ENCODE data around the gene PGA4. TPM values are rescaled to one million over a fixed set of nuclear protein-coding genes. Genes with fewer than 3 reads are reported as not detected.
"Not testable (repeated sequence)": the region's sequence is repeated elsewhere in the genome, so short reads cannot be mapped to it uniquely, and the experiment has no call there.

PGA4 gene
- polyA plus RNA-seq, 2 of the 4 experiments (the other 2 are of a cell fraction), result not detected

DNA sequence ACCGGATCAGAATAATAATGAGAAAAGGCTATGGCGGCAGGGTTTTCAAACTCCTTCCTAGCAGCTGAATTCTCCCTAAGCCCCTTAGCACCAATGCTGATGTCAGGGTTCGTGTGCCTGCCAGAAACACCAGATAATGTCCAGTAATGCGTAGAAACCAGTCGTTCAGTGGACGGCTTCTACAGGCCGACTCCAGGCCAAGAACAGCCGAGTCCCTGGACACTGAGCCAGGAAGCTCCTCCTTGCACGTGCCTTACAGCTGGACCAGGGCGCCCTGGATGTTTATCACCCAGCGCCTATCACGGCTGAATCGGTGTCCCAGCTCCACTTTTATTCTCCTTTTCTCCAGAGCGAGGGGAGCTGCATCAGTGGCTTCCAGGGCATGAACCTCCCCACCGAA is 8.9 kb downstream of the PGA4 start:
- no CpG with 5 or more reads among the region's 15 CpGs for WGBS (ENCODE audit: missing lambda C conversion rate)
- H3K4me2 ChIP-seq; DNase-seq (ENCODE audit: low read depth in 1 of 2, low spot score in 1 of 2); ATAC-seq; H3K4me3 ChIP-seq; H3K27ac ChIP-seq; POLR2A ChIA-PET; H3K9me3 ChIP-seq; CTCF ChIA-PET; H3K4me1 ChIP-seq; FAIRE-seq: not testable (repeated sequence)

DNA sequence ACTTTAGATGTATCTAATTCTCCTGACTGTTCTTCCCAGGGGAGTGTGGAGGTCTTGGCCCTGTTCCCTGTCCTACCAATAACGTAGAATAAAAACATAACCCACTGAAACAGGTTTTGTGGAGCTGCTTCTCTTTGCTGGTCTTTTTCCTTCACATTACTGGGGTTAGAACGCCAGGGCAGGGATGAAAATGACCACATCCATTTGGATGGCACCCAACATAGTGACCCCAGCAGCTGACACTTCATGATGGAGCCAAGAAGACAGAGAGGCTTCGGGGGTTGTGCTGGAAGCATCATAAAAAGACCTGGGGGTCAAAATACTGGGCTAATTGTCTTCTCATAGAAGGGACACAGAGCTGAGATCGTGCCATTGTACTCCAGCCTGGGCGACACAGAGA is 9.4 kb downstream of the PGA4 start:
- FAIRE-seq; CTCF ChIA-PET; H3K9me3 ChIP-seq; H3K4me2 ChIP-seq; ATAC-seq; DNase-seq (ENCODE audit: low read depth in 1 of 2, low spot score in 1 of 2); H3K27ac ChIP-seq; H3K4me1 ChIP-seq; H3K4me3 ChIP-seq; POLR2A ChIA-PET: not testable (repeated sequence)
- WGBS (ENCODE audit: missing lambda C conversion rate), result 60% methylated on average over 1 of the region's 5 CpGs

DNA sequence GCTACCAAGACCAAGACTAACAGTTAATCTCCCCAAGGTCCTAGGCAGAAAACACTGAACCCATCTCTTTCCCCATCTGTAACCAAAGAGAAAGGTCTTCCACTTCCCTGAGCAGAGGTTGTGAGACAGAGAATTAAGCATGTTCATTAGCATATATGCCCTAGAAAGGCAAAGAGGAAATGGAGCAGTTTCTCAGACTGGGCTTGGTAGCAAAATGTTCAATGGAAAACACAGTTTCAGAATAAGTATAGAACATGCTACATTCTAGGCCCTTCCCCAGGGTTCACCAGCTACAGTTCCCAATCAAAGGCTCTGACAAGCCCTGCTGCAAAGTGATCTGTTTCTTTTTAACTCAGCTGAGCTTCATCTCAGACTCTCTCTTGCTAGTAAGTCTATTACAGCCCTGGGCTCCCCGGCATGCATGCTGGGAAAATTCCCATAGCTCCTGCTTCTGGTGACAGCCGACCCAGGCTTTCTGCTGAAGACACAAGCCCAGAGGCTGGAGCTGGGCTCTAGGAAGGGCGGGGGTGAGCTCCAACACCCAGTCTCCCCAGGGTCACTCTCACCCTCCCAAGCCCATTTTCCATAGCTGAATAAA is 10.5 kb downstream of the PGA4 start:
- H3K4me1 ChIP-seq; FAIRE-seq; ATAC-seq; CTCF ChIA-PET; H3K9me3 ChIP-seq; H3K27ac ChIP-seq; DNase-seq (ENCODE audit: low read depth in 1 of 2, low spot score in 1 of 2); H3K4me3 ChIP-seq; POLR2A ChIA-PET; H3K4me2 ChIP-seq: not testable (repeated sequence)
- no CpG with 5 or more reads among the region's 3 CpGs for WGBS (ENCODE audit: missing lambda C conversion rate)

DNA sequence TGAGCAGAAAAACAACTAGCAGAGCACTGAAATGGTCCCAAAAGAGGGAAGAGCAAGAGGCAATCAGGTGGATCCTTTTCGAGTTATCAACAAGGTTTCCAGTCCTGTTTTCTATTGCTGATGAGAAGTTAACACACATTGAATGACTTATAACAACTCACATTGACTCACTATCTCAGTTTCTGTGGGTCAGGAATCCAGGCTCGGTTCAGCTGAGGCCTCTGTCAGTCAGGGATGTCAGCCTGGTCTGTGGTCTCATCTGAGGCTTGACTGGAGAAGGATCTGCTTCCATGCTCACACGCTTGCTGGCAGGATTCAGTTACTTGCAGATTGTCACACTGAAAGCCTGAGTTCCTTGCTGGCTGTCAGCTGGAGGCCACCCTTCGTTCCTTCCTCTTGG is 15.0 kb downstream of the PGA4 start:
- DNase-seq (ENCODE audit: low read depth in 1 of 2, low spot score in 1 of 2); H3K4me1 ChIP-seq; CTCF ChIA-PET; H3K27ac ChIP-seq; POLR2A ChIA-PET; H3K4me2 ChIP-seq; ATAC-seq; H3K4me3 ChIP-seq; H3K9me3 ChIP-seq; FAIRE-seq: not testable (repeated sequence)
- WGBS (ENCODE audit: missing lambda C conversion rate), result no CpG with 5 or more reads among the region's 4 CpGs

DNA sequence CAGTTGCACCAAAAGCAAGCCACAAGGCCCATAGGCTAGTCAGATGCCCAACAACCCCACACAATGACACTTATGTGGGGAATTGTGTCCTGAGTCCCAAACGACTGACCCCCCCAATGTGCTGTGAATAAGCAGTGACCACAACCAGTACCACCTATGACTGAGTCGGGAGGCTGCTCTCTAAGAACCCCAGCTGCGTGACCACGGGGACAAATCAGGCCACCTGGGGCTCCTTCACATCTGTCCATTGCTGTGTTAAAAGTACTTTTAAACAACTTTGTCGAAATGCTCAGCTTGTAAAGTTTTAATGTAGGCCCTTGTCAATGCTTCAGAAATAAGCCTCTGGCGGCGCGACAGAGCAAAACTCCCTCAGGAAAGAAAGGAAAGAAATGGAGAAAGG is 18.1 kb downstream of the PGA4 start:
- H3K9me3 ChIP-seq; FAIRE-seq; H3K4me3 ChIP-seq; CTCF ChIA-PET; H3K4me1 ChIP-seq; H3K27ac ChIP-seq; H3K4me2 ChIP-seq; DNase-seq (ENCODE audit: low read depth in 1 of 2, low spot score in 1 of 2); POLR2A ChIA-PET; ATAC-seq: not testable (repeated sequence)
- 64% methylated on average over 8 of the region's 8 CpGs for WGBS (ENCODE audit: missing lambda C conversion rate)

DNA sequence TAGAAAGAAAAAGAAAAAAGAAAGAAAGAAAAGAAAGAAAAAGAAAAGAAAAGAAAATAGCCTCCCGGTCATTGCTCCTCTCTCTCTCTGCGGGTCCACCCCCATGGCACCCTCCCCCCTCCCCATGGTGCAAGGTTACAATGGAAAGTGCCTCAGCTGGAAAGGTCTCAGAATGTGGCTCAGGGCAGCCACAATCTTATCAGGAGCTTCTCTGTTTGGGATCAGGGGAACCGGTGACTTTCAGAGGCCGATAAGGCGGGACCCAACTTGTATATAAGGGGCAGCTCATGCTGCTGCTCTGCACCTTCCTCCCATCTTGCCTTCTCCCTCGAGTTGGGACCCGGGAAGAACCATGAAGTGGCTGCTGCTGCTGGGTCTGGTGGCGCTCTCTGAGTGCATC is 18.7 kb downstream of the PGA4 start, which contains the start of gene PGA5:
PGA5 (plus strand) TSS at position 301 of the 400 bp plus-strand sequence; CDS start at position 353, 52 bp downstream.
- POLR2A ChIA-PET; FAIRE-seq; H3K4me1 ChIP-seq; H3K27ac ChIP-seq; DNase-seq (ENCODE audit: low read depth in 1 of 2, low spot score in 1 of 2); H3K4me2 ChIP-seq; CTCF ChIA-PET; H3K4me3 ChIP-seq; H3K9me3 ChIP-seq: not testable (repeated sequence)
- ATAC-seq, result peak in 1 of 2 experiments; percentile 15; a peak in 2 of 6 replicates
- no CpG with 5 or more reads among the region's 8 CpGs for WGBS (ENCODE audit: missing lambda C conversion rate)

DNA sequence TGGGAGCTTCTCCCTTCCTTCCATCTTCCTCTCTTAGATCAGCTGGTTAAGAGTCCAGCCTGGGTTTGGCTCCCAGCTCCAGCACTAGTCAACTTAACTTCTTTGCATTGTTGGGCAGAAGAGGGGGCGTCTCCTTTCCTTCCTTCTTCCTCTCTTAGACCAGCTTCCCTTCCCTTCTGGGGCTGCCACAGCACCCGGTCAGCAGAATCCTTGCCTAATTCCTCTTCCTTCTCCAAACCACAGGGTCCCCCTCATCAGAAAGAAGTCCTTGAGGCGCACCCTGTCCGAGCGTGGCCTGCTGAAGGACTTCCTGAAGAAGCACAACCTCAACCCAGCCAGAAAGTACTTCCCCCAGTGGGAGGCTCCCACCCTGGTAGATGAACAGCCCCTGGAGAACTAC is 19.4 kb downstream of the PGA4 start:
- H3K4me3 ChIP-seq; POLR2A ChIA-PET; FAIRE-seq; H3K4me1 ChIP-seq; H3K27ac ChIP-seq; CTCF ChIA-PET; H3K9me3 ChIP-seq; ATAC-seq; H3K4me2 ChIP-seq; DNase-seq (ENCODE audit: low read depth in 1 of 2, low spot score in 1 of 2): not testable (repeated sequence)
- no CpG with 5 or more reads among the region's 5 CpGs for WGBS (ENCODE audit: missing lambda C conversion rate)

DNA sequence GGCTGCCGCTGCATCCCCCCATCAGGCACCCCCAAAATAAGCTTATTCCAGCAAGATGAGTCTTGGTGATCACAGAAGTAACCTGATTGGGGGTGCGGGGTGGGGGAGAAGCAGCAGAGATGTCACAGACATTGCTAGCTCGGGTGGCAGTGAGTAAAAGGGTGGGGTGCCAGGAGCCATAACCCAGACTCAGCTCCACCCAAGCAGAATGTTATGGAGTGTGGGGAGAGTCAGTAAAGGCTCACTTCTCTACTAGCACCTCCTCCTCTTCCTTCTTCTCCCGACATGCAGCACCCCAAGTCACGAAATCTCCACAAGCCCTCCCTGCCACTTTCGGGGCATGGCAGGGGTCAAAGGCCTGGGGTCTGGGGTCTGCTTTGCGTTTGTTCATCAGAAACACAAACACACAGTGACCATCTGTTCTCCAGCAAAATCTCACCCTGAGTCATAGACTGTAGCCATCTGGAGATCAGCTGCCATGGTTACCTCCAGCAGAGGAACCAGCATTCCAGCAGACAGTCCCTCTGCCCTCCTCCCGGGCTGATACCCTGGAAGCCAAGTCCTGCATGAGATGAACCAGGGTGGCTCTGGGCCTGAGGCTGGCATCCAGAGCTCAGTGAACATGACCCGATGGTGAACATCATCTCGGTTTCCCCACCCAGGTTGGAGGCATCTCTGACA is 23.3 kb downstream of the PGA4 start:
- CTCF ChIA-PET; H3K4me1 ChIP-seq; H3K9me3 ChIP-seq; FAIRE-seq; POLR2A ChIA-PET; H3K4me3 ChIP-seq; H3K27ac ChIP-seq; DNase-seq (ENCODE audit: low read depth in 1 of 2, low spot score in 1 of 2); H3K4me2 ChIP-seq: not testable (repeated sequence)
- WGBS (ENCODE audit: missing lambda C conversion rate), result no CpG with 5 or more reads among the region's 10 CpGs
- 0 out of 6 replicates have a peak, but pooled peaks of 1 of the 2 experiments have one; percentile 12 for ATAC-seq

DNA sequence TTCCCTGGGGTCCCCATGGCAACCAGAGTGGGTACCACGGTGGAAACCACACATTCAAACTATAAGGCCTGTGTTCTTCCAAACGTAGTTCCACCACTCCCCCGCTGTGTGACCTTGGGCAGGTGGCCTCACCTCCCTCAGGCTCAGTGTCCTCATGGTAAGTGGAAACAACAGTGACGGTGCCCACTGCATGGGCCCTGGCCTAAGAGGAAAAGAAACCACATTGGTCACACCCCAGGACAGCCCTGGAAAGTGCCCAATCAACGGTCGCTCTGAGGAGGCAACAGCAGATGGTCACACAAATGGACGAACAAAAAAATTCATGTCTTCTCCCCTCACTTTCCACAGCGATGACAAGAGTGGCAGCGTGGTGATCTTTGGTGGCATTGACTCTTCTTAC is 25.9 kb downstream of the PGA4 start:
- FAIRE-seq; POLR2A ChIA-PET; DNase-seq (ENCODE audit: low read depth in 1 of 2, low spot score in 1 of 2); H3K9me3 ChIP-seq; ATAC-seq; H3K4me1 ChIP-seq; CTCF ChIA-PET; H3K4me2 ChIP-seq; H3K4me3 ChIP-seq; H3K27ac ChIP-seq: not testable (repeated sequence)
- 43% methylated on average over 9 of the region's 9 CpGs for WGBS (ENCODE audit: missing lambda C conversion rate)

DNA sequence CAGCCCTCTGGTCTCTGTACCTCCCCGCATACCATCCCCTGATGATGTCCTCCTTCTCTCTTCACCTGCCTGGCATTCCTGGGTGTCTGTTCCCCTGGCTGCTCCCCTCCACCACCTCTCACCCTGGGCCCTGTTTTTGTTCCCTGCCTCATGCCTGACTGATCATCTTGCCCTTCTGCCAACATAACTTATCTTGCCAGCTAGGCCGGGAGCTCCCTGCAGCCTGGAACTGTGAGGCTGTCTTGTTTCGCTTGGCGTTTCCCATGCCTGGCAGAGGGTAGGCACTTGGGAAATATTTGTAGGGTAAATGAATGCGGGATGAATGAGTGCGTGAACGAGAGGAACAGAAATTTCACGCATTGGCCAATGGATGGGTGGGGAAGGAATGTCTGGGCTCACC is 27.1 kb downstream of the PGA4 start:
- POLR2A ChIA-PET, ATAC-seq: not testable (repeated sequence)

DNA sequence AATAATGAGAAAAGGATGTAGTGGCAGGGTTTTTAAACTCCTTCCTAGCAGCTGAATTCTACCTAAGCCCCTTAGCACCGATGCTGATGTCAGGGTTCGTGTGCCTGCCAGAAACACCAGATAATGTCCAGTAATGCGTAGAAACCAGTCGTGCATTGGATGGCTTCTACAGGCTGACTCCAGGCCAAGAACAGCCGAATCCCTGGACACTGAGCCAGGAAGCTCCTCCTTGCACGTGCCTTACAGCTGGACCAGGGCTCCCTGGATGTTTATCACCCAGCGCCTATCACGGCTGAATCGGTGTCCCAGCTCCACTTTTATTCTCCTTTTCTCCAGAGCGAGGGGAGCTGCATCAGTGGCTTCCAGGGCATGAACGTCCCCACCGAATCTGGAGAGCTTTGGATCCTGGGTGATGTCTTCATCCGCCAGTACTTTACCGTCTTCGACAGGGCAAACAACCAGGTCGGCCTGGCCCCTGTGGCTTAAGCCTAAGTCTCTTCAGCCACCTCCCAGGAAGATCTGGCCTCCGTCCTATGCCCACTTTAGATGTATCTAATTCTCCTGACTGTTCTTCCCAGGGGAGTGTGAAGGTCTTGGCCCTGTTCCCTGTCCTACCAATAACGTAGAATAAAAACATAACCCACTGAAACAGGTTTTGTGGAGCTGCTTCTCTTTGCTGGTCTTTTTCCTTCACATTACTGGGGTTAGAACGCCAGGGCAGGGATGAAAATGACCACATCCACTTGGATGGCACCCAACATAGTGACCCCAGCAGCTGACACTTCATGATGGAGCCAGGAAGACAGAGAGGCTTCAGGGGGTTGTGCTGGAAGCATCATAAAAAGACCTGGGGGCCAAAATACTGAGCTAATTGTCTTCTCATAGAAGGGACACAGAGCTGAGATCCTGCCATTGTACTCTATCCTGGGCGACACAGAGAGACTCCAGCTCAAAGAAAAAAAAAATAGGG is 28.9 kb downstream of the PGA4 start:
- CTCF ChIA-PET, result interaction anchor here (0.9 to 4.9 kb wide), 5 partner anchors 15 to 190 kb away, joined by 3 to 28 read pairs (median 4); partner anchors contain the start of gene VWCE
- H3K4me3 ChIP-seq; ATAC-seq; DNase-seq (ENCODE audit: low read depth in 1 of 2, low spot score in 1 of 2); H3K4me2 ChIP-seq; FAIRE-seq; H3K9me3 ChIP-seq; H3K4me1 ChIP-seq; POLR2A ChIA-PET; H3K27ac ChIP-seq: not testable (repeated sequence)
- WGBS (ENCODE audit: missing lambda C conversion rate), result 49% methylated on average over 20 of the region's 20 CpGs

More for the DNA sequence above, 27.1 kb downstream of the PGA4 start:
- not testable (repeated sequence) for H3K4me3 ChIP-seq; H3K4me1 ChIP-seq; H3K9me3 ChIP-seq; H3K4me2 ChIP-seq; DNase-seq (ENCODE audit: low read depth in 1 of 2, low spot score in 1 of 2); FAIRE-seq; H3K27ac ChIP-seq
- CTCF ChIA-PET, result interaction anchor here (0.9 to 1.0 kb wide), 2 partner anchors 14 to 148 kb away, joined by 3 read pairs; no protein-coding TSS in a partner anchor
- WGBS (ENCODE audit: missing lambda C conversion rate), result 63% methylated on average over 8 of the region's 8 CpGs

Measured in A549 (cell line).